ENCODE data around the gene ASIC2.
"Not testable (repeated sequence)": the region's sequence is repeated elsewhere in the genome, so short reads cannot be mapped to it uniquely, and the experiment has no call there.

ASIC2 gene

GRCh38 chr17:33021731-33022408 is 271.2 kb downstream of the ASIC2 start:
- DNase-seq (ENCODE audit: low read depth, low spot score) = no peak

- no peak for DNase-seq (ENCODE audit: low read depth, low spot score)
These were observed 273.8 kb downstream of the ASIC2 start for GRCh38 chr17:33019161-33019890.

GRCh38 chr17:33017366-33017765 is 275.7 kb downstream of the ASIC2 start:
- DNase-seq (ENCODE audit: low read depth, low spot score) = no peak

GRCh38 chr17:33016920-33017319 is 276.2 kb downstream of the ASIC2 start:
- no peak for DNase-seq (ENCODE audit: low read depth, low spot score)

GRCh38 chr17:33015716-33016346 is 277.3 kb downstream of the ASIC2 start:
- DNase-seq (ENCODE audit: low read depth, low spot score) = no peak

- no peak for DNase-seq (ENCODE audit: low read depth, low spot score)
These were observed 278.3 kb downstream of the ASIC2 start for GRCh38 chr17:33014751-33015150.

GRCh38 chr17:33013596-33014375 is 279.3 kb downstream of the ASIC2 start:
- no peak for DNase-seq (ENCODE audit: low read depth, low spot score)

- DNase-seq (ENCODE audit: low read depth, low spot score) = peak; percentile 87
These were observed 280.5 kb downstream of the ASIC2 start for GRCh38 chr17:33012522-33013033.

- no peak for DNase-seq (ENCODE audit: low read depth, low spot score)
These were observed 283.5 kb downstream of the ASIC2 start for GRCh38 chr17:33009636-33010035.

- DNase-seq (ENCODE audit: low read depth, low spot score) = no peak
These were observed 285.9 kb downstream of the ASIC2 start for GRCh38 chr17:33007186-33007585.

- DNase-seq (ENCODE audit: low read depth, low spot score) = no peak
These were observed 290.8 kb downstream of the ASIC2 start for GRCh38 chr17:33002246-33002645.

- DNase-seq (ENCODE audit: low read depth, low spot score) = no peak
These were observed 294.2 kb downstream of the ASIC2 start for GRCh38 chr17:32998887-32999228.

- DNase-seq (ENCODE audit: low read depth, low spot score) = peak; percentile 78
These were observed 294.8 kb downstream of the ASIC2 start for GRCh38 chr17:32998111-32998886.

- no peak for DNase-seq (ENCODE audit: low read depth, low spot score)
These were observed 297.6 kb downstream of the ASIC2 start for GRCh38 chr17:32995416-32996045.

- no peak for DNase-seq (ENCODE audit: low read depth, low spot score)
These were observed 299.1 kb downstream of the ASIC2 start for GRCh38 chr17:32993977-32994376.

GRCh38 chr17:32992321-32993033 is 300.6 kb downstream of the ASIC2 start:
- DNase-seq (ENCODE audit: low read depth, low spot score) = no peak

- no peak for DNase-seq (ENCODE audit: low read depth, low spot score)
These were observed 304.5 kb downstream of the ASIC2 start for GRCh38 chr17:32988481-32989101.

GRCh38 chr17:32987868-32988267 is 305.2 kb downstream of the ASIC2 start:
- DNase-seq (ENCODE audit: low read depth, low spot score) = not testable (repeated sequence)

GRCh38 chr17:32987453-32987805 is 305.7 kb downstream of the ASIC2 start:
- DNase-seq (ENCODE audit: low read depth, low spot score) = not testable (repeated sequence)
